OCI-LY1 (cell line): Measurements from ENCODE around the gene LONRF2.

Source experiments
- CTCF ChIP-seq: fragments of 200-600 bp; sonication (generic), shearing (Covaris generic); IDR thresholded peaks from 2 replicates; pipeline ENCODE4 v1.5.1; 2017; ENCODE audit warnings: mild to moderate bottlenecking, antibody characterized with exemption, low read length, moderate library complexity, mixed read lengths
- EZH2 ChIP-seq: fragments of 200-600 bp; sonication (generic), shearing (Covaris generic); IDR thresholded peaks from 2 replicates; pipeline ENCODE4 v1.8.0; 2017; ENCODE audit warnings: borderline replicate concordance, mixed run types, mild to moderate bottlenecking, antibody characterized with exemption, low read length, moderate library complexity, mixed read lengths

GRCh38 chr2:100233061-100233460, 89.2 kb downstream of the LONRF2 start:
- TF ChIP-seq CTCF (no peak), EZH2 (no peak)
